Endothelial cell of umbilical vein (primary cell): ENCODE measurements around the gene HDDC2. TPM values are rescaled to one million over a fixed set of nuclear protein-coding genes. Genes with fewer than 3 reads are reported as not detected.

ENCODE experiments used
- BruUV-seq: library from RNA; stranded (reverse); fragments of 400-500 nt; replicated peaks from 2 replicates; lab custom pipeline; 2021; lab: Mats Ljungman, UMichigan
- CTCF ChIA-PET: fragments of 300-600, 350-600 bp; sonication (Branson Sonifier 250); formaldehyde crosslinking; loops from one replicate; lab custom pipeline; 2021; ENCODE audit warnings: antibody characterized with exemption, inconsistent platforms; lab: Charles Lee
- POLR2A ChIA-PET: fragments of 300-600, 350-600 bp; sonication (Branson Sonifier 250); formaldehyde crosslinking; loops from one replicate; lab custom pipeline; 2021; ENCODE audit warnings: antibody characterized with exemption, inconsistent platforms; lab: Charles Lee
- DNase-seq: peaks from one replicate; pipeline ENCODE4 v3.0.0-alpha.2; 2011; ENCODE audit warnings: low read depth, low spot score
- FAIRE-seq: peaks from 2 replicates; lab custom pipeline; 2011; peaks lifted over from hg19 to GRCh38; lab: Jason Lieb, UNC
- H2AFZ ChIP-seq: 2 replicates; pipeline ENCODE4 v1.6.0; 2012; ENCODE audit warnings: low read depth, low read length, control low read depth, inconsistent platforms
- H3K27ac ChIP-seq: 2 replicates; pipeline ENCODE4 v1.5.1; 2011; ENCODE audit warnings: low read depth, mild to moderate bottlenecking, control low read depth, low read length, moderate library complexity; ENCODE audit not compliant: insufficient read depth
- H3K27me3 ChIP-seq, 2 experiments: 2 replicates each; pipeline versions ENCODE4 v1.6.0 to v1.6.1; 2011; ENCODE audit warnings: low read length in 2 of 2, mixed read lengths in 1 of 2; ENCODE audit not compliant: control insufficient read depth in 2 of 2, insufficient read depth in 2 of 2
- H3K36me3 ChIP-seq, 2 experiments: 2 replicates in 1 of 2; 3 replicates in 1 of 2; pipeline ENCODE4 v1.5.1; 2011; ENCODE audit warnings: low read length in 2 of 2, mild to moderate bottlenecking in 1 of 2, moderate library complexity in 1 of 2; ENCODE audit not compliant: control insufficient read depth in 2 of 2, insufficient read depth in 2 of 2; ENCODE audit errors: extremely low read depth in 1 of 2
- H3K4me1 ChIP-seq: 3 replicates; pipeline ENCODE4 v1.5.1; 2011; ENCODE audit warnings: mild to moderate bottlenecking, low read length; ENCODE audit not compliant: control insufficient read depth, insufficient read depth; ENCODE audit errors: extremely low read depth
- H3K4me2 ChIP-seq: 2 replicates; pipeline ENCODE4 v1.6.1; 2011; ENCODE audit warnings: low read length, control low read depth, mixed read lengths; ENCODE audit not compliant: insufficient read depth
- H3K4me3 ChIP-seq, 3 experiments: fragments of 200-600 bp in 1 of 3; sonication (generic), shearing (Covaris generic) in 1 of 3; replicated peaks in 1 of 3; 2 replicates each; pipeline ENCODE4 v1.5.1; 2011 to 2016; ENCODE audit warnings: control low read depth in 3 of 3, low read length in 3 of 3, mild to moderate bottlenecking in 2 of 3, inconsistent platforms in 1 of 3, low read depth in 1 of 3, moderate library complexity in 1 of 3; ENCODE audit not compliant: insufficient read depth in 1 of 3
- H3K79me2 ChIP-seq: 2 replicates; pipeline ENCODE4 v1.6.0; 2012; ENCODE audit warnings: low read length, inconsistent platforms; ENCODE audit not compliant: control insufficient read depth, insufficient read depth
- H3K9ac ChIP-seq: replicated peaks from 2 replicates; pipeline ENCODE3; 2011; ENCODE audit warnings: low read length, control low read depth; ENCODE audit not compliant: insufficient read depth; ENCODE audit errors: extremely low read depth
- H3K9me1 ChIP-seq: replicated peaks from 3 replicates; pipeline ENCODE4 v1.6.0; 2011; ENCODE audit warnings: mild to moderate bottlenecking, low read length; ENCODE audit not compliant: control insufficient read depth, insufficient read depth; ENCODE audit errors: extremely low read depth
- H3K9me3 ChIP-seq: replicated peaks from 2 replicates; pipeline ENCODE4 v1.5.1; 2012; ENCODE audit warnings: low read length, inconsistent platforms; ENCODE audit not compliant: control insufficient read depth, insufficient read depth
- H4K20me1 ChIP-seq: replicated peaks from 2 replicates; pipeline ENCODE3; 2011; ENCODE audit warnings: mild to moderate bottlenecking, low read length; ENCODE audit not compliant: control insufficient read depth, insufficient read depth; ENCODE audit errors: extremely low read depth
- EZH2 ChIP-seq: IDR thresholded peaks from 2 replicates; pipeline ENCODE4 v1.6.1; 2012; ENCODE audit warnings: borderline replicate concordance, low read depth, mild to moderate bottlenecking, moderate library complexity, low read length, inconsistent platforms; ENCODE audit not compliant: severe bottlenecking
- FOS ChIP-seq: IDR thresholded peaks from 2 replicates; pipeline ENCODE4 v1.6.1; 2011; ENCODE audit warnings: mild to moderate bottlenecking, low read length, moderate library complexity, borderline replicate concordance; ENCODE audit not compliant: insufficient read depth
- GATA2 ChIP-seq: IDR thresholded peaks from 2 replicates; pipeline ENCODE4 v1.7.0; 2011; ENCODE audit warnings: low read depth, mild to moderate bottlenecking, moderate library complexity, mixed read lengths, low read length; ENCODE audit not compliant: insufficient read length, insufficient read depth
- JUN ChIP-seq: IDR thresholded peaks from 2 replicates; pipeline ENCODE4 v1.6.1; 2011; ENCODE audit warnings: borderline replicate concordance, low read depth; ENCODE audit not compliant: insufficient read length, insufficient read depth
- MYC ChIP-seq: IDR thresholded peaks from one replicate; pipeline ENCODE4 v1.6.1; 2011; ENCODE audit warnings: mild to moderate bottlenecking, low read depth, low read length
- POLR2A ChIP-seq: IDR thresholded peaks from 2 replicates; pipeline ENCODE4 v1.6.1; 2012; ENCODE audit warnings: low read depth, mild to moderate bottlenecking, control low read depth, low read length
- POLR2AphosphoS5 ChIP-seq: IDR thresholded peaks from 2 replicates; pipeline ENCODE4 v1.6.1; 2012; ENCODE audit warnings: low read depth, mild to moderate bottlenecking, control low read depth, low read length, moderate library complexity; ENCODE audit not compliant: insufficient read depth
- dilution Hi-C: fragments of 300-500 bp; cut with MboI; formaldehyde crosslinking; loops from one replicate; pipeline ENCODE4 v1.15.0; 2019; ENCODE audit warnings: low sequenced_read_pairs; ENCODE audit not compliant: extremely low pct_ligation_motif_present
- intact Hi-C: fragments of 100-400 bp; cut with micrococcal nuclease; formaldehyde crosslinking; loops from one replicate; pipeline ENCODE4 v1.10.0; 2022
- polyA plus RNA-seq, 4 experiments: library from polyadenylated mRNA; depleted of rRNA in 3 of 4; stranded (reverse) in 3 of 4; unstranded in 1 of 4; fragments of >200 nt; gene quantifications; 2 replicates each; pipeline versions ENCODE4 v1.2.1 to v1.2.3, GENCODE V29; 2011 to 2012; ENCODE audit warnings: missing spikeins in 1 of 4
- total RNA-seq: library from RNA; stranded (reverse); gene quantifications from 2 replicates; pipeline ENCODE4 v1.2.3, GENCODE V29; 2021
- TF ChIP-seq, protein P1 (sequence below): IDR thresholded peaks from 2 replicates; pipeline ENCODE4 v1.6.1; 2011; ENCODE audit not compliant: insufficient read depth, insufficient read length
- TF ChIP-seq, protein P2 (sequence below), 2 donors: IDR thresholded peaks; 1 replicate in 1 of 2; 2 replicates in 1 of 2; pipeline ENCODE4 v1.5.1; 2011; ENCODE audit warnings: low read length in 2 of 2, mild to moderate bottlenecking in 2 of 2, moderate library complexity in 2 of 2, control low read depth in 1 of 2, inconsistent platforms in 1 of 2, low read depth in 1 of 2; ENCODE audit not compliant: insufficient read depth in 1 of 2; ENCODE audit errors: extremely low read depth in 1 of 2

The HDDC2 gene
- total and polyA plus RNA-seq, 2 donors (not counting 3 experiments of a cell fraction or from before 2014, with no cell fraction given), result 12.6 to 13.6 TPM

GRCh38 chr6:125303512-125303854 is 1.7 kb upstream of the HDDC2 start:
- Histone ChIP-seq H3K9me1 (no peaks in the 10 kb centered on the region), H3K9ac (no peak overlapping the region), H2AFZ (no peak overlapping the region), H3K4me3 (no peak overlapping the region), H3K36me3 (no peaks in the 10 kb centered on the region), H3K4me1 (peaks cover 14% of the 10 kb centered on the region), H3K79me2 (no peaks in the 10 kb centered on the region), H3K9me3 (no peaks in the 10 kb centered on the region), H4K20me1 (no peaks in the 10 kb centered on the region), H3K27ac (no peak overlapping the region), H3K27me3 (peaks cover 18 to 22% of the 10 kb centered on the region in 2 experiments), H3K4me2 (no peak overlapping the region)
- no peak for DNase-seq
- CTCF ChIA-PET, result interaction anchor here (3.3 kb wide), 1 partner anchor 433 kb away, joined by 17 read pairs; no protein-coding TSS in a partner anchor
- dilution Hi-C loops (no loop called here), intact Hi-C loops (loop anchor here (5.0 kb wide), 1 partner anchor 191 kb away; no protein-coding TSS in a partner anchor)
- FAIRE-seq, result no peak
- POLR2A ChIA-PET, result no interaction called here
- no peak for TF ChIP-seq JUN
- TF ChIP-seq POLR2AphosphoS5, result no peak
- TF ChIP-seq, protein P1, sequence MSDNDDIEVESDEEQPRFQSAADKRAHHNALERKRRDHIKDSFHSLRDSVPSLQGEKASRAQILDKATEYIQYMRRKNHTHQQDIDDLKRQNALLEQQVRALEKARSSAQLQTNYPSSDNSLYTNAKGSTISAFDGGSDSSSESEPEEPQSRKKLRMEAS, result no peak
- TF ChIP-seq GATA2, result no peak
- TF ChIP-seq, protein P2, sequence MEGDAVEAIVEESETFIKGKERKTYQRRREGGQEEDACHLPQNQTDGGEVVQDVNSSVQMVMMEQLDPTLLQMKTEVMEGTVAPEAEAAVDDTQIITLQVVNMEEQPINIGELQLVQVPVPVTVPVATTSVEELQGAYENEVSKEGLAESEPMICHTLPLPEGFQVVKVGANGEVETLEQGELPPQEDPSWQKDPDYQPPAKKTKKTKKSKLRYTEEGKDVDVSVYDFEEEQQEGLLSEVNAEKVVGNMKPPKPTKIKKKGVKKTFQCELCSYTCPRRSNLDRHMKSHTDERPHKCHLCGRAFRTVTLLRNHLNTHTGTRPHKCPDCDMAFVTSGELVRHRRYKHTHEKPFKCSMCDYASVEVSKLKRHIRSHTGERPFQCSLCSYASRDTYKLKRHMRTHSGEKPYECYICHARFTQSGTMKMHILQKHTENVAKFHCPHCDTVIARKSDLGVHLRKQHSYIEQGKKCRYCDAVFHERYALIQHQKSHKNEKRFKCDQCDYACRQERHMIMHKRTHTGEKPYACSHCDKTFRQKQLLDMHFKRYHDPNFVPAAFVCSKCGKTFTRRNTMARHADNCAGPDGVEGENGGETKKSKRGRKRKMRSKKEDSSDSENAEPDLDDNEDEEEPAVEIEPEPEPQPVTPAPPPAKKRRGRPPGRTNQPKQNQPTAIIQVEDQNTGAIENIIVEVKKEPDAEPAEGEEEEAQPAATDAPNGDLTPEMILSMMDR (IDR thresholded peaks at IDR 0.05; ENCODE audit: extremely low read depth in 1 of 2, insufficient read depth in 1 of 2, low read depth in 1 of 2, low read length in 2 of 2), result no peak
- no peak for TF ChIP-seq MYC
- no peak for TF ChIP-seq FOS
- no peak for TF ChIP-seq POLR2A
- no peak for TF ChIP-seq EZH2
- BruUV-seq, result no TSS peak
